ENCODE data around the gene MBNL2. TPM values are rescaled to one million over a fixed set of nuclear protein-coding genes. Genes with fewer than 3 reads are reported as not detected.

MBNL2 gene
- total RNA-seq, 2 experiments from 2014 or later = 23.4 to 24.6 TPM

- peaks cover 15% of the 10 kb centered on the region for H3K36me3 Mint-ChIP-seq
- intact Hi-C loops (cut with micrococcal nuclease) = no loop called here
- H3K27me3 Mint-ChIP-seq = no peaks in the 10 kb centered on the region
- DNase-seq = no peak
- H3K4me1 Mint-ChIP-seq (ENCODE audit: low read depth) = peaks cover 37% of the 10 kb centered on the region
- no peaks in the 10 kb centered on the region for H3K9me3 Mint-ChIP-seq
- H3K4me3 Mint-ChIP-seq = no peak overlapping the region
- H3K27ac Mint-ChIP-seq = no peak overlapping the region
- ChIA-PET CTCF (interaction anchor here (0.6 kb wide), 1 partner anchor 11 kb away, joined by 5 read pairs; no protein-coding TSS in a partner anchor), POLR2A (interaction anchor here (0.7 kb wide), 1 partner anchor 73 kb away, joined by 5 read pairs; no protein-coding TSS in a partner anchor)
Measured at GRCh38 chr13:97235549-97236231, 13.6 kb downstream of the MBNL2 start.

GRCh38 chr13:97237388-97237787, 15.3 kb downstream of the MBNL2 start:
- Mint-ChIP-seq H3K9me3 (no peaks in the 10 kb centered on the region), H3K4me3 (no peak overlapping the region), H3K27ac (no peak overlapping the region), H3K36me3 (peaks cover 9% of the 10 kb centered on the region), H3K4me1 (ENCODE audit: low read depth) (peaks cover 44% of the 10 kb centered on the region), H3K27me3 (no peaks in the 10 kb centered on the region)
- intact Hi-C loops (cut with micrococcal nuclease) = no loop called here
- DNase-seq = no peak
- ChIA-PET CTCF (no interaction called here), POLR2A (interaction anchor here (0.8 kb wide), 1 partner anchor 9 kb away, joined by 3 read pairs; no protein-coding TSS in a partner anchor)

- H3K4me1 Mint-ChIP-seq (ENCODE audit: low read depth) = peaks cover 49% of the 10 kb centered on the region
- peak; percentile 49 for DNase-seq
- ChIA-PET POLR2A (no interaction called here), CTCF (interaction anchor here (1.1 kb wide), 1 partner anchor 12 kb away, joined by 4 read pairs; no protein-coding TSS in a partner anchor)
- peaks cover 9% of the 10 kb centered on the region for H3K36me3 Mint-ChIP-seq
- H3K27ac Mint-ChIP-seq = no peak overlapping the region
- H3K27me3 Mint-ChIP-seq = no peaks in the 10 kb centered on the region
- intact Hi-C loops (cut with micrococcal nuclease) = no loop called here
- H3K9me3 Mint-ChIP-seq = no peaks in the 10 kb centered on the region
- no peak overlapping the region for H3K4me3 Mint-ChIP-seq
Measured at GRCh38 chr13:97238432-97238831, 16.3 kb downstream of the MBNL2 start.

GRCh38 chr13:97238883-97239282, 16.8 kb downstream of the MBNL2 start:
- ChIA-PET POLR2A (no interaction called here), CTCF (interaction anchor here (1.1 kb wide), 1 partner anchor 11 kb away, joined by 4 read pairs; no protein-coding TSS in a partner anchor)
- Mint-ChIP-seq H3K36me3 (peaks cover 8% of the 10 kb centered on the region), H3K4me3 (no peak overlapping the region), H3K9me3 (no peaks in the 10 kb centered on the region), H3K27ac (no peak overlapping the region), H3K27me3 (no peaks in the 10 kb centered on the region), H3K4me1 (ENCODE audit: low read depth) (peaks cover 54% of the 10 kb centered on the region)
- intact Hi-C loops (cut with micrococcal nuclease) = no loop called here
- no peak for DNase-seq

GRCh38 chr13:97239306-97239705, 17.2 kb downstream of the MBNL2 start:
- no peak overlapping the region for H3K4me3 Mint-ChIP-seq
- CTCF ChIA-PET = interaction anchor here (1.1 kb wide), 1 partner anchor 11 kb away, joined by 4 read pairs; no protein-coding TSS in a partner anchor
- no peaks in the 10 kb centered on the region for H3K27me3 Mint-ChIP-seq
- peaks cover 53% of the 10 kb centered on the region for H3K4me1 Mint-ChIP-seq (ENCODE audit: low read depth)
- POLR2A ChIA-PET = no interaction called here
- intact Hi-C loops (cut with micrococcal nuclease) = no loop called here
- H3K27ac Mint-ChIP-seq = no peak overlapping the region
- DNase-seq = no peak
- no peaks in the 10 kb centered on the region for H3K9me3 Mint-ChIP-seq
- H3K36me3 Mint-ChIP-seq = peaks cover 7% of the 10 kb centered on the region

- Mint-ChIP-seq H3K27ac (no peak overlapping the region), H3K36me3 (no peaks in the 10 kb centered on the region), H3K27me3 (no peaks in the 10 kb centered on the region), H3K4me3 (no peak overlapping the region), H3K9me3 (no peaks in the 10 kb centered on the region), H3K4me1 (ENCODE audit: low read depth) (peaks cover 49% of the 10 kb centered on the region)
- intact Hi-C loops (cut with micrococcal nuclease) = no loop called here
- no peak for DNase-seq
- POLR2A ChIA-PET = no interaction called here
- CTCF ChIA-PET = interaction anchor here (1.3 kb wide), 1 partner anchor 25 kb away, joined by 4 read pairs; no protein-coding TSS in a partner anchor
Measured at GRCh38 chr13:97239943-97240787, 18.0 kb downstream of the MBNL2 start.

- Mint-ChIP-seq H3K4me3 (no peak overlapping the region), H3K36me3 (no peaks in the 10 kb centered on the region), H3K27ac (no peak overlapping the region), H3K9me3 (no peaks in the 10 kb centered on the region), H3K4me1 (ENCODE audit: low read depth) (peaks cover 49% of the 10 kb centered on the region), H3K27me3 (no peaks in the 10 kb centered on the region)
- DNase-seq = no peak
- CTCF ChIA-PET = interaction anchor here (1.3 kb wide), 1 partner anchor 26 kb away, joined by 4 read pairs; no protein-coding TSS in a partner anchor
- intact Hi-C loops (cut with micrococcal nuclease) = no loop called here
- POLR2A ChIA-PET = no interaction called here
Measured at GRCh38 chr13:97240788-97241734, 18.9 kb downstream of the MBNL2 start.

GRCh38 chr13:97241761-97242160, 19.6 kb downstream of the MBNL2 start:
- no peak for DNase-seq
- Mint-ChIP-seq H3K27me3 (no peaks in the 10 kb centered on the region), H3K36me3 (no peaks in the 10 kb centered on the region), H3K4me3 (no peak overlapping the region), H3K4me1 (ENCODE audit: low read depth) (peaks cover 45% of the 10 kb centered on the region), H3K27ac (no peak overlapping the region), H3K9me3 (no peaks in the 10 kb centered on the region)
- POLR2A ChIA-PET = no interaction called here
- intact Hi-C loops (cut with micrococcal nuclease) = no loop called here
- CTCF ChIA-PET = no interaction called here

- no peak overlapping the region for H3K4me3 Mint-ChIP-seq
- H3K4me1 Mint-ChIP-seq (ENCODE audit: low read depth) = peaks cover 38% of the 10 kb centered on the region
- DNase-seq = no peak
- ChIA-PET POLR2A (no interaction called here), CTCF (interaction anchor here (0.7 kb wide), 1 partner anchor 132 kb away, joined by 3 read pairs; no protein-coding TSS in a partner anchor)
- no peaks in the 10 kb centered on the region for H3K9me3 Mint-ChIP-seq
- no peaks in the 10 kb centered on the region for H3K27me3 Mint-ChIP-seq
- H3K27ac Mint-ChIP-seq = no peak overlapping the region
- H3K36me3 Mint-ChIP-seq = no peaks in the 10 kb centered on the region
- intact Hi-C loops (cut with micrococcal nuclease) = no loop called here
Measured at GRCh38 chr13:97242755-97243497, 20.8 kb downstream of the MBNL2 start.

GRCh38 chr13:97243915-97244781, 22.0 kb downstream of the MBNL2 start:
- Mint-ChIP-seq H3K27ac (no peak overlapping the region), H3K4me3 (no peak overlapping the region), H3K27me3 (no peaks in the 10 kb centered on the region), H3K36me3 (no peaks in the 10 kb centered on the region), H3K9me3 (no peaks in the 10 kb centered on the region), H3K4me1 (ENCODE audit: low read depth) (peaks cover 26% of the 10 kb centered on the region)
- ChIA-PET POLR2A (no interaction called here), CTCF (no interaction called here)
- no peak for DNase-seq
- intact Hi-C loops (cut with micrococcal nuclease) = no loop called here

All from activated CD4-positive, alpha-beta memory T cell treated with anti-CD3 and anti-CD28 coated beads for 36 hours (primary cell).